Colonic mucosa (tissue), 4 donors: Measurements from ENCODE around the gene GAK. TPM values are rescaled to one million over a fixed set of nuclear protein-coding genes. Genes with fewer than 3 reads are reported as not detected.

Experiments
- DNase-seq: peaks from one replicate; pipeline ENCODE4 v3.0.0-alpha.2; 2020
- H3K27ac ChIP-seq: fragments of 200-600 bp; one replicate; pipeline ENCODE4 v1.8.0; 2021
- H3K27me3 ChIP-seq: fragments of 200-600 bp; one replicate; pipeline ENCODE4 v1.8.0; 2021
- H3K36me3 ChIP-seq: fragments of 200-600 bp; one replicate; pipeline ENCODE4 v1.8.0; 2021
- H3K4me1 ChIP-seq: fragments of 200-600 bp; one replicate; pipeline ENCODE4 v1.8.0; 2021; ENCODE audit warnings: mild to moderate bottlenecking
- H3K4me3 ChIP-seq: fragments of 200-600 bp; one replicate; pipeline ENCODE4 v1.8.0; 2021
- H3K9ac ChIP-seq, 2 donors: one replicate each; pipeline ENCODE4 v1.7.0; 2013; ENCODE audit warnings: control low read depth in 2 of 2, low read depth in 2 of 2, low read length in 2 of 2
- H3K9me3 ChIP-seq: fragments of 200-600 bp; one replicate; pipeline ENCODE4 v1.8.0; 2021
- CTCF ChIP-seq: fragments of 200-600 bp; IDR thresholded peaks from one replicate; pipeline ENCODE4 v1.8.0; 2022; ENCODE audit warnings: antibody characterized with exemption, mild to moderate bottlenecking
- intact Hi-C: fragments of 100-400 bp; cut with DNase I; formaldehyde crosslinking; loops from one replicate; pipeline ENCODE4 v1.14.1; 2022
- total RNA-seq, 2 donors: library from RNA; stranded (reverse); fragmentation: NEBNext Ultra II Directional in 1 of 2; extraction: Animal tissue kit (Norgen Biotek cat#: 25700) in 1 of 2; gene quantifications; one replicate each; pipeline ENCODE4 v1.2.1, GENCODE V29; 2021
- donor health status: healthy.
- donor health status: DM: no; HTN: no; CAD: no.
- donor health status: DM: no; HTN: no; CAD: no.

GAK gene
- total RNA-seq, 2 donors from 2014 or later = 198 to 266 TPM

GRCh38 chr4:832108-832507 lies 100.0 kb downstream of the GAK start:
- no peaks in the 10 kb centered on the region for H3K9me3 ChIP-seq
- peaks cover 14% of the 10 kb centered on the region for H3K27me3 ChIP-seq
- no peaks in the 10 kb centered on the region for H3K36me3 ChIP-seq
- TF ChIP-seq CTCF = no peak
- H3K27ac ChIP-seq = no peak overlapping the region
- H3K4me3 ChIP-seq = no peak overlapping the region
- intact Hi-C loops = no loop called here
- DNase-seq = no peak
- no peaks in the 10 kb centered on the region for H3K4me1 ChIP-seq
- H3K9ac ChIP-seq = no peak overlapping the region

GRCh38 chr4:831483-831805 lies 100.7 kb downstream of the GAK start:
- Histone ChIP-seq H3K9me3 (no peaks in the 10 kb centered on the region), H3K4me3 (no peak overlapping the region), H3K27me3 (peaks cover 20% of the 10 kb centered on the region), H3K36me3 (no peaks in the 10 kb centered on the region), H3K4me1 (no peaks in the 10 kb centered on the region), H3K9ac (no peak overlapping the region), H3K27ac (no peak overlapping the region)
- no peak for TF ChIP-seq CTCF
- DNase-seq = no peak
- intact Hi-C loops = no loop called here

- intact Hi-C loops = no loop called here
- H3K9me3 ChIP-seq = no peaks in the 10 kb centered on the region
- TF ChIP-seq CTCF = no peak
- no peak overlapping the region for H3K27ac ChIP-seq
- DNase-seq = no peak
- no peaks in the 10 kb centered on the region for H3K36me3 ChIP-seq
- H3K9ac ChIP-seq = no peak overlapping the region
- peaks cover 21% of the 10 kb centered on the region for H3K27me3 ChIP-seq
- H3K4me1 ChIP-seq = no peaks in the 10 kb centered on the region
- no peak overlapping the region for H3K4me3 ChIP-seq
Observed at GRCh38 chr4:830601-831482, 101.3 kb downstream of the GAK start.

GRCh38 chr4:829761-830600 lies 102.1 kb downstream of the GAK start:
- H3K9ac ChIP-seq = no peak overlapping the region
- H3K27me3 ChIP-seq = peaks cover 26% of the 10 kb centered on the region
- H3K36me3 ChIP-seq = no peaks in the 10 kb centered on the region
- TF ChIP-seq CTCF = no peak
- peaks cover 4% of the 10 kb centered on the region for H3K4me1 ChIP-seq
- H3K9me3 ChIP-seq = no peaks in the 10 kb centered on the region
- H3K27ac ChIP-seq = no peak overlapping the region
- H3K4me3 ChIP-seq = no peak overlapping the region
- intact Hi-C loops = no loop called here
- DNase-seq = no peak

GRCh38 chr4:829291-829690 lies 102.8 kb downstream of the GAK start:
- no peaks in the 10 kb centered on the region for H3K36me3 ChIP-seq
- H3K27ac ChIP-seq = no peak overlapping the region
- no peak overlapping the region for H3K9ac ChIP-seq
- H3K9me3 ChIP-seq = no peaks in the 10 kb centered on the region
- intact Hi-C loops = no loop called here
- DNase-seq = no peak
- TF ChIP-seq CTCF = no peak
- peaks cover 4% of the 10 kb centered on the region for H3K4me1 ChIP-seq
- H3K27me3 ChIP-seq = peaks cover 33% of the 10 kb centered on the region
- H3K4me3 ChIP-seq = no peak overlapping the region
